ENCODE data around the gene ADGRA1.

Gene ADGRA1

DNA sequence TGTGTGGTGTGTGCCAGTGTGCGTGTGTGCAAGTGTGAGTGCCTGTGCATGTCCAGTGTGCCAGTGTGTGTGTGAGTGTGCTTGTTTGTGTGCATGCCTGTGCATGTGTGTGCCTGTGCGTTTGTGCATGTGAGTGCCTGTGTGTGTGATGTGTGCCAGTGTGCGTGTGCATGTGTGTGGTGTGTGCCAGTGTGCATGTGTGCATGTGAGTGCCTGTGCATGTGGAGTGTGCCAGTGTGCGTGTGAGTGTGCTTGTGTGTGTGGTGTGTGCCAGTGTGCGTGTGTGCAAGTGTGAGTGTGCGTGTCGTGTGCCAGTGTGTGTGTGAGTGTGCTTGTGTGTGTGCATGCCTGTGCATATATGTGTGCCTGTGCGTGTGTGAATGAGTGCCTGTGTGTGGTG is 33.8 kb downstream of the ADGRA1 start:
- POLR2A ChIA-PET, result no interaction called here
- H3K4me3 ChIP-seq (ENCODE audit: low read depth, low read length), result no peak overlapping the region
- CTCF ChIA-PET, result no interaction called here

DNA sequence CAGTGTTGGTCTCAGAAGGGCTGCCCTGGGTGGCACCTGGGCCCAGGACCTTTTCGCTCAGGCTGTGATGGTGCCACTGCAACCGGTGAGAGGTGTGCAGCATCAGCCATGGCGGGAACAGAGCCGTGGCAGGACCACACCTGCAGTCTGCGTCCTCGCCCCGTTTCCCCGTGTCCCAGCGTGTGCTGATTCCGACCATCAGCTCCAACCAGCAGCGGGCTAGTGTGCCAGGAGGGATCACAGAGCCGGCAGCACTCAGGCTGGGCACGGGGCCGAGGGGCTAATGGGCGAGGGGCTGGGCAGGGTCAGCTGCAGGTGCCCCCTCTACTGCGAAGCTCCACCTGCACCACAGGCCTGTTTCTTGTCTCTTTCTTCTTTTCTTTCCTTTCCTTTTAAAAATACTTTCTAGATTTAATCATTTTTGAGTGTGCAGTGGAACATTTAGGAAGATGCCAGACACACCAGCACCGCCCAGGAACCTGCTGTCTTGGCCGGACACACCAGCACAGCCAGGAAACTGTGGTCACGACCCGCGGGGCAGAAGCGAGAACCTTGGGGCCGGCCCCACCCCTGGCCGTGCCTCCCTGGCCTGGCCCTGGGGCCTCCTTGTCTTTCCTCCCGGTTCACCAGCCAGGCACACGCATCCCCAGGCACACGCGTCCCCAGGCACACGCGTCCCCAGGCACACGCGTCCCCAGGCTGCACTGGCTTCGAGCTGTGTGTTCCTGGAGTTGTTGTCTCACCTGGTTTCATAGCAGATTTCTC is 34.6 kb downstream of the ADGRA1 start:
- ChIA-PET CTCF (interaction anchor here (1.8 to 2.9 kb wide), 3 partner anchors 182 to 220 kb away, joined by 6 to 13 read pairs (median 8); no protein-coding TSS in a partner anchor), POLR2A (no interaction called here)
- no peak for DNase-seq (ENCODE audit: low read depth, low spot score)
- TF ChIP-seq, protein P1, sequence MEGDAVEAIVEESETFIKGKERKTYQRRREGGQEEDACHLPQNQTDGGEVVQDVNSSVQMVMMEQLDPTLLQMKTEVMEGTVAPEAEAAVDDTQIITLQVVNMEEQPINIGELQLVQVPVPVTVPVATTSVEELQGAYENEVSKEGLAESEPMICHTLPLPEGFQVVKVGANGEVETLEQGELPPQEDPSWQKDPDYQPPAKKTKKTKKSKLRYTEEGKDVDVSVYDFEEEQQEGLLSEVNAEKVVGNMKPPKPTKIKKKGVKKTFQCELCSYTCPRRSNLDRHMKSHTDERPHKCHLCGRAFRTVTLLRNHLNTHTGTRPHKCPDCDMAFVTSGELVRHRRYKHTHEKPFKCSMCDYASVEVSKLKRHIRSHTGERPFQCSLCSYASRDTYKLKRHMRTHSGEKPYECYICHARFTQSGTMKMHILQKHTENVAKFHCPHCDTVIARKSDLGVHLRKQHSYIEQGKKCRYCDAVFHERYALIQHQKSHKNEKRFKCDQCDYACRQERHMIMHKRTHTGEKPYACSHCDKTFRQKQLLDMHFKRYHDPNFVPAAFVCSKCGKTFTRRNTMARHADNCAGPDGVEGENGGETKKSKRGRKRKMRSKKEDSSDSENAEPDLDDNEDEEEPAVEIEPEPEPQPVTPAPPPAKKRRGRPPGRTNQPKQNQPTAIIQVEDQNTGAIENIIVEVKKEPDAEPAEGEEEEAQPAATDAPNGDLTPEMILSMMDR (IDR thresholded peaks at IDR 0.05; ENCODE audit: insufficient read depth, low read length, missing control alignments), result no peak
- no peak overlapping the region for H3K4me3 ChIP-seq (ENCODE audit: low read depth, low read length)

More for the DNA sequence above, 33.8 kb downstream of the ADGRA1 start:
- no peak for DNase-seq (ENCODE audit: low read depth, low spot score)
- TF ChIP-seq, protein P1 (IDR thresholded peaks at IDR 0.05; ENCODE audit: insufficient read depth, low read length, missing control alignments), result no peak

DNA sequence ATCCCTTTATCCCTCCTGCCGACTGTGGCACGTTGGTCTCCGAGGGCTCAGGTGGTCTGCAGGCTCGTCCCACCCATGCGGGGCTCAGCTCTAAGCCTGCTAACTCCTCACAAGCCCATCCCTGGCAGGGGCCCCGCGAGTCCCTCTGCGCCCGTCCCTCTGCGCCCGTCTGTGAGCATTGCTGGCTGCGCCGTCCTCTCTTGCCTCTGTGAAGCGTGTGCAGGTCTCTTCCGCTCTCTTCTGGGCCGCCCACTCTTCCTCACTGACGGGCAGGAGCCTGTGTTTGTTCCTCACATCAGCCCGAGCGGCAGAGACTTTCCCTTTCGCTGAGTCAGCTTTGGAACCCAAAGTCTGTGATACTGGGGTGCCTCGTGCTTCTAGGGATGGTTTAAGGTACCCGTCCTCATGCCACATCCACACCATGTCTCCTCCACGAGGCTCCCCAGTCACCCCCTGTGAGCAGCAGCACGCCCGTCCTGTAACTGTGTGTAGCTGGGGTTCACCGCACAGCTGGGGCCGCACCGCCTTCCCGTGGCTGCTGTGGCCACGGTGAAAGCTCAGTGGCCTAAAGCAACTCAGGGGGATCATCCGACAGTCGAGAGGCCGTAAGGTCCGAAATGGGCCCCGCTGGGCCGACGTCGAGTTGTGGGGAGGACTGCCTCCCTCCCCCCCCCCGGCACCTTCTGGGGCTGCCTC is 35.5 kb downstream of the ADGRA1 start:
- TF ChIP-seq, protein P1 (IDR thresholded peaks at IDR 0.05; ENCODE audit: insufficient read depth, low read length, missing control alignments), result no peak
- DNase-seq (ENCODE audit: low read depth, low spot score), result no peak
- CTCF ChIA-PET, result interaction anchor here (1.2 to 2.9 kb wide), 4 partner anchors 183 to 468 kb away, joined by 3 to 13 read pairs (median 7); no protein-coding TSS in a partner anchor
- POLR2A ChIA-PET, result no interaction called here
- H3K4me3 ChIP-seq (ENCODE audit: low read depth, low read length), result no peak overlapping the region

DNA sequence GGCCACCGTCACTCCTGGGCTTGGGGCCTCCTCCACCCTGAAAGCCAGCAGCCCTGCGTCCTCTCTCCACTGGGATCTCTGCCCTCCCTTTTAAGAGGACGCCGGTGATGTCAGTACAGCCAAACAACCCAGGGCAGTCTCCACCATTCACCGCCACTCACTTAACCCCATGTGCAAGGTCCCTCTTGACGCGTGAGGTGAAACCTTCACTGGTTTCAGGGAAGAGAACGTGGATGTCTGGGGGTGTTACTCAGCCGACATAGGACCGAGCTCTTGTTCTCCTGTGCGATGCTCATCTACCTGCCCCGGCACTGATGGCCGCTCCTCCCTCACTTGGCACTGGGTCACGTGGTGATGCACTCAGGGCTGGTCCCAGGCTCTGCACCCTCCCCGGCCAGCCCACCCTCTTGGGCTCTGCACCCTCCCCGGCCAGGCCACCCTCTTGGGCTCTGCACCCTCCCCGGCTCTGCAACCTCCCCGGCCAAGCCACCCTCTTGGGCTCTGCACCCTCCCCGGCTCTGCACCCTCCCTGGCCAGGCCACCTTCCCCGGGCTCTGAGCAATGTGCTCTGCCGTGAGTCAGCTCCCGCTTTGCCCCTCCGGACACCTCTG is 36.1 kb downstream of the ADGRA1 start:
- ChIA-PET POLR2A (no interaction called here), CTCF (interaction anchor here (1.2 to 2.9 kb wide), 8 partner anchors 8 to 469 kb away, joined by 3 to 13 read pairs (median 7); no protein-coding TSS in a partner anchor)
- TF ChIP-seq, protein P1 (IDR thresholded peaks at IDR 0.05; ENCODE audit: insufficient read depth, low read length, missing control alignments), result no peak
- no peak overlapping the region for H3K4me3 ChIP-seq (ENCODE audit: low read depth, low read length)
- no peak for DNase-seq (ENCODE audit: low read depth, low spot score)

DNA sequence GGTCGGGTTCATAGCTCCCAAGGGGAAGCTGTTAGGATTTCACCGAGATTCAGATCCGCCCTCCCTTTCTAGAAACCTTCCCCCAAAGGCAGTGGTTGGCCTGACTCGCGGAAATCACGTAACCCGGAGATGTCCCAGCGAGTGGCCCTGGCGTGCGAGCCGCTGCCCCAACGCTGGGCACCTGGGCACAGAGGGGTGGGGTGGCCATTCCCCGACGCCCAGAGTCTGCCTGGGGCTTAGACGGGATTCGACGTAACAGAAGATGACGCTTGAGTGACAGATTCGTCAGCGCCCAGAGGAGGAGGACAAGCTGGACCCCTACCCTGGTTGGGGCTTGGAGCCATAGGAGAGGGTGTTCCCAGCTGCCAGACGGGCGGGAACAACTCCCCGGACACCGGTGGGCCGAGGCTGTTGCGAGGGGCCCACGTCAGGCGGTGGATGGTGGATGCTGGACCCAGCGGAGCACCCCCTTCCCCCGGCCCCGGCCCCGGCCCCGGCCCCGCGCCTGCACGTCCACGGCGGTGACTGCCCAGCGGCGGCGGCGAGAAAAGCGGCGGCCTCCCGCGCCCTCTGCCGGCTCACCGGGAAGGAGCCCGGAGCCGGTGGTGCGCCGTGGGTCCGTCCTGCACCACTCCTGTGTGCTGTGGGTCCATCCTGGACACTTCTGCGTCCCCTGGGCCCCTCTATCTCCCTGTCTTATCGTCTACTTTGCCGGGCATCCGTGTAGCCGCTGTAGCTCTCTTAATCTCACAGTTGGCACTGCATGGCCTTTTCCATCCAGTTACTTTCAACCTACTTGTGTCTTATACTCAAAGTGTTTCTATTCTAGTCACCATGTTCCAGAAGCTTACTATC is 36.9 kb downstream of the ADGRA1 start:
- POLR2A ChIA-PET, result no interaction called here
- TF ChIP-seq, protein P1 (IDR thresholded peaks at IDR 0.05; ENCODE audit: insufficient read depth, low read length, missing control alignments), result peak; percentile 67
- H3K4me3 ChIP-seq (ENCODE audit: low read depth, low read length), result no peak overlapping the region
- DNase-seq (ENCODE audit: low read depth, low spot score), result no peak
- CTCF ChIA-PET, result interaction anchor here (1.0 to 2.9 kb wide), 12 partner anchors 8 to 471 kb away, joined by 3 to 13 read pairs (median 5); no protein-coding TSS in a partner anchor

Measured in AG04449 (cell line).